Inflammatory macrophage (primary cell): ENCODE results near the gene TMEM212.
"Not testable (repeated sequence)": the region's sequence is repeated elsewhere in the genome, so short reads cannot be mapped to it uniquely, and the experiment has no call there.

Experiments used
- DNase-seq, 2 donors: peaks; one replicate each; pipeline ENCODE4 v3.0.0-alpha.2; 2020 to 2022

TMEM212 gene

GRCh38 chr3:171895291-171895690, 52.1 kb downstream of the TMEM212 start:
- DNase-seq = no peak

- DNase-seq = no peak
Observed at GRCh38 chr3:171895900-171896299, 52.8 kb downstream of the TMEM212 start.

GRCh38 chr3:171896316-171896715, 53.2 kb downstream of the TMEM212 start:
- DNase-seq = no peak

- DNase-seq = no peak
Observed at GRCh38 chr3:171898192-171898591, 55.0 kb downstream of the TMEM212 start.

GRCh38 chr3:171900446-171900845, 57.3 kb downstream of the TMEM212 start:
- DNase-seq = no peak

GRCh38 chr3:171901615-171902312, 58.6 kb downstream of the TMEM212 start:
- DNase-seq = peak in 1 of 2 donors; percentile 12

GRCh38 chr3:171904829-171905228, 61.7 kb downstream of the TMEM212 start:
- no peak for DNase-seq

- not testable (repeated sequence) for DNase-seq
Observed at GRCh38 chr3:171906503-171906902, 63.4 kb downstream of the TMEM212 start.

- no peak for DNase-seq
Observed at GRCh38 chr3:171906951-171907676, 64.0 kb downstream of the TMEM212 start.

- no peak for DNase-seq
Observed at GRCh38 chr3:171907761-171908160, 64.6 kb downstream of the TMEM212 start.

- no peak for DNase-seq
Observed at GRCh38 chr3:171908731-171909130, 65.6 kb downstream of the TMEM212 start.
